Measurements from ENCODE around the gene GABPB2.

The GABPB2 gene

DNA sequence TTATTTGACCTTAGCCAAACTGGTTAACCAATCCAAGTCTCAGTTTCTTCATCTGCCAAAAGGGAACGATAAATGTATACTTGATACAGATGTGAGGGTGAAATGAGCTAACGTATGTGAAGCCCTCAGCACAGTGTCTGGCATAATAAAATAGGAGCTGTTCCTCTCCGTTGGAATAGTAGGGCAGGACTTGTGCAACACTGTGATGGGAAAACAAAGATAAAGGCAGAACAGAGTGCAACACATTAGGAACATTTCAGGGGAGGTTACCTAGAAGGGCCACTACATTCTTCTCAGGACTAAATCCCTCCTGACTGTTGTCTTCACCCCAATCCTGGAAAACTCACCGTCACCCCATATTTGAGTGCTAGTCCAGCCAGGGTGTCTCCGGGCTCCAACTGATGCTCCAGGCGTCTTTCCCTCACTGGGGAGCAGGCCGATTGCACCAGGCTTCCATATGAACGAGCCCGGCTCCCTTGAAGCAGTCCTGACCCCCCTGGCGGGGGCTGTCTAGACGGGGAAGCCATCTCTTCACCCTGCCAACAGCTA lies 94.2 kb downstream of the GABPB2 start:
- no peak for DNase-seq (ENCODE audit: low read depth in 2 of 2)

DNA sequence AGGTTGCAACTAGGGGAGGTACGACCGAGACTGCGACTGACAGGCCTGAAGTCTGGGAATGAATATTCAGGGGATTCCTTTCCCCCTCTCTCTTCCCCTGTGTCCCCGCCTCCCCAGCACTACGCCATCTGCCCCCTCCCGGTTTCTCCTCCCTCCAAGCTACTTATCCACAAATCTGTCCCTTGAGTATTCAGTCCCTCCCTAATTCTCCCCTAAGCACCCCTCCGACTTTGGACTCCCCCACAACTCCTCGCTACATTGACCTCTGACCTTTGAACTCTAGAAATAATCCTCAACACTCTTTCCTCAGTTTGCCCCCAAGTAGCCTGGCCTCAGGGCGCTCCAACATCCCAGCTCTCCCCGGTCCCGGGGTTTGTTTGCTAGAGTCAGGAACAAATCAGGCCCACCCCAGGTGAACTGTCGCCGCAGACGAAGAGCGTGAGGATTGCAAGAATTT lies 94.7 kb downstream of the GABPB2 start:
- DNase-seq (ENCODE audit: low read depth in 2 of 2) = no peak

DNA sequence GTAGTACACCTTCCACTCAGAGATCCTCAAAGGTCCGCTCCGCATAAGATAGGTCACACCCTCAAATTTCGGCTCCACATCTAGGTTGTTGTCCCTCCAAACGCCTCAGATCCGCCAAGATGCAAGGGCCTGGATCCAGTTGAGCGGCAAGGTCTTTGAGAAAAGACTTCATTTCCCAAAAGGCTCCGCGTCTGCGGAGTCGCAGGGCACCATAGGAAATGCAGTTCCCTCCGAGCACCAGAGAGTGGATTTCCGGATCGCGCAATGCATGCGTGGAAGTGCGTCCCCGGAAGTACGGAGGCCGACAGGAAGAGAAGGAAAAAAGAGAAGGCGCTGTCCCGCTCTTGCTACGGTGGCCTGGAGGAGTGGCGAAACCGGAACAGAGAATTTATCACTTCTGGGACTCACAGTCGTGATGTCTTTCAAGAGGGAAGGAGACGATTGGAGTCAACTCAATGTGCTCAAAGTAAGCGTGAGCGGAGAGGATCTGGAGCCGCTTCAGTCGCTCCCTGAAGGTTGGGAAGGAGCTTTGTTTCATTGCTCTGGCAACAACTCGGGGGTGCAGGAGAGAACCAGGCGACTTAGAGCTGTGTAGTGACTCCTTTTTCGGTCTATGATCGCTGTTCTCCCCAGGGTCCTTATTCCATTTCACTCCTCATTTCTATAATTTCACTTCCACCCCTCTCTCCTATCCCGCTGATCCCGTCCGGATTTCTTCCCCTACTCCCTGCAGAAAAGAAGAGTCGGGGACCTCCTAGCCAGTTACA lies 95.4 kb downstream of the GABPB2 start, which contains the start of the genes LYSMD1 and SCNM1:
LYSMD1 (minus strand) TSS at position 165 of the 767 bp plus-strand sequence. CDS start 644 bp downstream, outside the sequence.
SCNM1 (plus strand) TSS at position 407 of the 767 bp plus-strand sequence; CDS start at position 416, 9 bp downstream.
- DNase-seq (ENCODE audit: low read depth in 2 of 2) = peak; percentile 86 to 93

DNA sequence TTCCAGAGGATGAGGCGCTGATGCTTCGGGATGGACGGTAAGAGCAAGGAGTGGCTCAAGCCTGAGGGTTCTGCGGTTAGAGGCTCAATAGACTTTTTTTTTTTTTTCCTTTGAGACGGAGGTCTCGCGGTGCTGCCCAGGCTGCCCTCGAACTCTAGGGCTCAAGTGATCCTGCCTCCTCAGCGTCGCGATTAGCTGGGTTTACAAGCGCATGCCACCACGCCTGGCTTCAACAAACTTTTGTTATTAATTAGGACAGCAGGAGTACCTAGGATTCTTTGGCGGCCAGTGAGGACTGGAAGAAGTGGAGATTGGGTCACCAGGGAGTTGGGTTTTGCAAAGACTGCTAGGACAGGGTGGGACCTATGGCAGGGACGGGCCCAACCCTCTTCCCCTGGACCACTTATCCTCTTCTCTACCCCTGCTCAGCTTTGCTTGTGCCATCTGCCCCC lies 96.0 kb downstream of the GABPB2 start:
- no peak for DNase-seq (ENCODE audit: low read depth in 2 of 2)

DNA sequence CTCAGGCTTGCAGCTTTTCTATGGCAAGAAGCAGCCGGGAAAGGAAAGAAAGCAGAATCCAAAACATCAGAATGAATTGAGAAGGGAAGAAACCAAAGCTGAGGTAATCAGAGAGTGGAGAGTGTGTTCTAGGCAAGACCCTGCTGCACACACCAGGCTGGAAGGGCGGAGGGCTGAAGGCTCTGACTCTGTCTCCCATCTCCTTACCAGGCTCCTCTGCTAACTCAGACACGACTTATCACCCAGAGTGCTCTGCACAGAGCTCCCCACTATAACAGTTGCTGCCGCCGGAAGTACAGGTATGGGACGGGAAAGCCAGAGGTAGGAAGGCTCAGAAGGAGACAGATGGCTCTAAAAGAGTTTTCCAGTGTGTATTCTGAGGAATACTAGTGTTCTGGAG lies 96.6 kb downstream of the GABPB2 start:
- no peak for DNase-seq (ENCODE audit: low read depth in 2 of 2)

DNA sequence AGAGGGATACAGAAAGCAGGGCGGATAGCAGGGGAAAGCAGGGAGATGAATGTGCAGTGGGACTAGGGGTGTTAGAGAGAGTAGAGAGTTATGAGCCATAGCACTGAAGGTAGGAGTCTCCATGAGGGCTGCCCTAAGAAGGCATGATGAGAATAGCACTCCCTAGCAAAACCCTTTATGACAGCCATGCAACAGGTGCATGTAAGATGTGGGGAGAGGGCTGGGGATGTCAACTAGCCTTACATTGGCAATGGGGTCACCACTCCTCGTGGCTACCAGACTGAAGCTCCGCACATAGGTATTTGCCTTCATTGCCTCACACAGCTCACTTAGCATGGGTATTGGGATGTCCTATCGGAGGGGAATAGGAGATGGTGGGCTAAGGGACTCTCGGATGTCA lies 100.6 kb downstream of the GABPB2 start:
- no peak for DNase-seq (ENCODE audit: low read depth in 2 of 2)

Measured in stimulated activated CD8-positive, alpha-beta memory T cell treated with anti-CD3 and anti-CD28 coated beads, Interleukin-15, amount 100 ng/mL, for 4 hours (primary cell).